ENCODE results near the gene TNS3.

The TNS3 gene

DNA sequence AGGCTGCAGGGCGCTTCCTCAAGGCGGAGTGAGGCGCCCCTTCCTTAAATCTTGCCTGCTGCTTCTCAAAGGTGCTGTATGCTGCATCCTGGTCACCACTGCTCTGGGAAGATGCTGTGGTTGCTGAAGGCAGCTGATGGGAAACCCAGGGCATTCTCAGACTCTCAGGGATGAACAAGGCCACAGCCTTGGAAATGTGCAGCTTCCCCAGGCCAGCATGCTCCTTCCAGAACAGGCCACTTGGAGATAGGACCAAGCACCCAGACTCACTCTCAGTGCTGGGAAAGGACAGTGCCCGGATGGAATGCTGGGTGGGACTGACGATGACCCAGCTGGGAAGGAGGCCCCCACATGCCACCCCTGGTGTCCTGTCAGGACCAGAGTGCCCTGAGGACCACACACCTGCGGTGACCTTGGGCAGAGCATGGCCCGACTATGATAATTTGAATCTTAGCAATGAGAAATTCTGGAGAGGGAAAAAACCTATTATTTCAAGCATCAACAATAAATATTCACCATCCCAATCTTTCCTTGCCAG is 235.5 kb downstream of the TNS3 start:
- DNase-seq (ENCODE audit: low read depth) = no peak

DNA sequence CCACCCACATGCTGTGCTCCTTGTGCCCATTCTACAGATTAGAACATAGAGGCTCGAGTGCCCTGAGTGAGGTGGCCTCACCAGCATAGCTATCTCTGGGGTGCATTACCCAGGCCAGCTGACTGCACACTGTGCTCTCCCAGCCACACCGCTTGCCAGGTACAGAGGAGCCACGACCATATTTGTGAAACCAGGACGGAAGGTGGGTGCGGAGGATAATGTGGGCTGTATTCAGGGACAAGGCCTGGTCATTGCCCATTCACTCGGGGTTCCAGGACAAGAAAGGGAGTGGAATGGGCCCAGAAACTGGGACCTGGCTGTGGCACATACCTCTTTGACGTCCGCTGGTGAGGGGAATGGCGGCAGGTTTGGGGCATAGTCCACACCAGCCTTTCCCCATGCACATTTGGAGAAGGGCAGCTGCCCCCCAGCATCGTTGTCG is 236.0 kb downstream of the TNS3 start:
- no peak for DNase-seq (ENCODE audit: low read depth)

DNA sequence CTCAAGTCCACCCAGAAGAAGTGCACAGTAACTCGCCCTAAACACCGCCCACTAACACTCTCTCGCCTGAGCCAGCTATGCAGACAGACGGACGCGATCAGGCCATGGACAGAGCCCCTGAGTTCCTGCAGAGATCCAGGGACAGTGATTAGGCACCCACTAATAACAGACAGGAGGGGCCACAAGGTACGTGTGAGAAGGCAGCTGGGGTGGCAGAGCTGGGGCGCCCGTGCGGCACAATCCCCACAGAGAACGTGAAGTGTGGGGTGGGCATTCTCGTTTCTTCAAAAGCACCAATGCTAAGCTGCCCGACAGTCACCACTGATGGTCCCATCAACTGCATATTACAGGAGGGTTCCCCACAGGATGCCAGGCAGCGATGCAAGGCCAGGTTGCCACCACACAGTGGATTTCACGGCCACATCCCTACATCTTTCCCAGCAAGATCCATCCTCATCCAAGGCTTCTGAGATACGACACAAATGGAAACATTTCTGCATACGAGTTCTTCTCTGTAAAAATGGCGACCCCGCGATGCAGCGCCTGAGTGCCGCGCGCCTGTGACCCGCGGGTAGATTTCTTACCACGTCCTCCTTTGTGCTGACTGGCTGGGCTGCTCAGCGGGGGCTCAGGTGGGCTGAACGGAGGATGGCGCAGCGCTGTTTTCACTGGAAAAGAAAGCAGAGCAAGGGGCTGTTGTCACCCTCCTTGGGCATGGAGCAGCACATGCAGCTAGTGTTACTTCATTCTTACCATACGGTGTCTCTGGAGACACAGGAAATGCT is 237.5 kb downstream of the TNS3 start:
- DNase-seq (ENCODE audit: low read depth) = no peak

GRCh38 chr7:47343061-47343455 is 238.9 kb downstream of the TNS3 start:
- no peak for DNase-seq (ENCODE audit: low read depth)

GRCh38 chr7:47342296-47343060 is 239.4 kb downstream of the TNS3 start:
- no peak for DNase-seq (ENCODE audit: low read depth)

- DNase-seq (ENCODE audit: low read depth) = no peak
Observed at GRCh38 chr7:47340517-47340916, 241.4 kb downstream of the TNS3 start.

- no peak for DNase-seq (ENCODE audit: low read depth)
Observed at GRCh38 chr7:47338026-47338425, 243.9 kb downstream of the TNS3 start.

- DNase-seq (ENCODE audit: low read depth) = no peak
Observed at GRCh38 chr7:47337531-47337930, 244.4 kb downstream of the TNS3 start.

DNA sequence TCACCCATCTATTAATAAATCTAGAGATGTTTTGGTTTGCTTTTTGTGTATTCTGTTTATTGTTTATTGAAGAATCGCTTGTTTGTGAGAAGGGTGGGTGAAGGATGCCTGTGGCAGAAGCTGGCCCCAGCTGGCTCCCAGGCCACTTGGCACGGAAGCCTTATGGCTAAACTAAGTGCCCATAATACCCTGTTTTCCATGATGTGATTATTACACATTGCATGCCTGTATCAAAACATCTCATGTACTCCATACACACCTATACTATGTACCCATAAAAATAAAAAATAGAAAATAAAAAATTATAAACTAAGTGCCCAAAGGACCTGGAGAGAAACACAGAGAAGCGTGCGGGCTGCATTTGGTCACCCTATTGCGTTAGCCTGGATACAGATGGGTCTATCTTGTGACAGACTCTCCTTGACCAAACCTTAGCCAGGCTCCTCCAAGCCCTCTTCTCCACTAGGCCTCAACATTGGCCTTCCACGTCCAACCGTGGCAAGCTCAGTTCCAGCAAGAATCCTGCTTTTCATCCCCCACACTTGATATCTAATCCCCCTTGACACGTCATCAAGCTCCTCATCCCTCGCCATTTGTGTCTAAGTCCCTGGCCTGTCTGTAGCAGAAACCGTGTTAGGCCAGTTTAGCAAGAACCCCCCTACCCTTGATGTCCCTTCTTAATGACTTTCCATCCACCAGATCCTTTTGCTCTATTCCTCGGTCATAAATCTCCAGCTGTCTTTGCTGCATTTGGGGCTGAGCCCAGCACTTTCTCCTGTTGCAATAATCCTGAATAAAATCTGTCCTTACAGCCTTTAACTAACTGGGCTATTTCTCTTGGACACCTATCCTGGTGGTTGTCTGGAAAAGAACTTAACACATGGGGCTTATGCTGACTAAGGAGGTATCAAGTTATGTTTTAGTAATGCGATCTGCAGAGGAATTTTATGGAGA is 245.2 kb downstream of the TNS3 start:
- DNase-seq (ENCODE audit: low read depth) = no peak

DNA sequence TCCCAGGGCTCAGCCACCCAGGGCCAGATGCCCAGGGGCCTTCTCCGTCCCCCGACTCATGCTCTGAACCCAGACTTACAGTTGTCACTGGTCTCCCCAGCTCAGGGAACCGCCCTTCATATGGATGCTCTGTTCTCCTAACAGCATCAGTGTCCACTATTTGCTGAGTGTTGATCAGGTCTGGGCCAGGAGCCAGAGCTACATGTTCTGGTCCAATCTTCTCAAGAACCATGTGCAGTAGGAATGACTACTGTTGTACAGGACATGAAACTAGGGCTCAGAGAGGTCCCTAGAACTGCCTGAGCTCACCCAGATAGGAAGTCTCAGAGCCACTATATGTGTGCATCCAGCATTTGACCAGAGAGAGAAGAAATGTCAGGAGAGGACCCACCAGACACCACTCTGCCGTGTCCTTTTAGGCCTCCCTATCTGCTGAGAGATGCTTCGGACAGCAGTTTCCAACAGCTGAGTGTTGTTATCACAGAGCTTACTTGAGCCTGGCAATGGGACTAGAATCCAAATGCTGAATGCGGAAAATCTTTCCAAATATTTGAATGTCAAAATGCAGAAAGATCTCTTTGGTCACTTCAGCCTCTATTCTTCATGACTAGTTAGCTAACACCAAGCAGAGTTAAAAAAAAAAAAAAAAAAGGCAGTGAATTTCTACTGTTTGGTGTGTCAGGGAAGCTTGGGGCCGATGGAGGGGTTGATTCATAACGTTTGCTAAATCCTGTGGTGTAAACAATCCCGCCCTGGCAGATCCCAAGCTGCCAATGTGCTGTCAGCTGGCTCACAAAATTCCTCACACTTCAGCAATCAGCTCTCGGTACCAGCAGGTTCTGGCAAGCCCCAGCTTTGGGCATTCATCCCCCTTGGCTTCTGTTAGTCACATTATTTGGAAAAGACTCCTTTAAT is 246.1 kb downstream of the TNS3 start:
- peak; percentile 82 for DNase-seq (ENCODE audit: low read depth)

GRCh38 chr7:47335071-47335470 is 246.8 kb downstream of the TNS3 start:
- DNase-seq (ENCODE audit: low read depth) = no peak

DNA sequence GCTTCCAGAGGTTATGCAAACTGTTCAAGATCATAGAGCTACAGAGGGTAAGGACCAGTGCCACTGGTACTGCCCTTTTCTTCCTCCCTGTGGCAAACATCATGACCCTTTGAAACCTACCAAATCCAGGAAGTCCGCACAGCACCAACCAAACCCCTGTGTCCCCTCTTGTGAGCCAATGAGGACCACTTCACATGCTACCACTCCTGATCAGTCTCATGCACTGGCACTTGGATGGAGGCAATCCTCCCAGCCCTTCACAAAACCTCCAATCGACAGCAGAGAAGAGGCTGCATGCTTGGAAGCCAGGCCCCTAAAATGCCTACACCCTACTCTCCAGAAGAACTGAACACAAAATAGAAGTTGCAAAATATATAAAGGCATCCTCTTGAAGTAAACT is 248.0 kb downstream of the TNS3 start:
- no peak for DNase-seq (ENCODE audit: low read depth)

DNA sequence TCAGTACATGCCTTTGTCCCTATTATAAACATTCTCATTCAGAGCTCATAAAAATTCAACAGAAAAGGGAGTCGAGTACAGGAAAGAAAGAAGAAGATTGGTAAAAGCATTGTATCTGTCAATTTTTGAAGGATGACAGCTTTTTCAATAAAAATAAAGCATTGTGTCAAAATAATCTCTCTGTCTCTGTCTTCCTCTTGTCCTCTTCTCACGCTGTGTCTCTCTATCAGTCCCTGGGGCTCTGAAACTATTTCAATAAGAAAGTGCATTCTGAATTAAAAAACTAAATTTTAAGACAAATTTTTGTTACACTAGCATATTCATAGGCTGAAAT is 248.4 kb downstream of the TNS3 start:
- no peak for DNase-seq (ENCODE audit: low read depth)

DNA sequence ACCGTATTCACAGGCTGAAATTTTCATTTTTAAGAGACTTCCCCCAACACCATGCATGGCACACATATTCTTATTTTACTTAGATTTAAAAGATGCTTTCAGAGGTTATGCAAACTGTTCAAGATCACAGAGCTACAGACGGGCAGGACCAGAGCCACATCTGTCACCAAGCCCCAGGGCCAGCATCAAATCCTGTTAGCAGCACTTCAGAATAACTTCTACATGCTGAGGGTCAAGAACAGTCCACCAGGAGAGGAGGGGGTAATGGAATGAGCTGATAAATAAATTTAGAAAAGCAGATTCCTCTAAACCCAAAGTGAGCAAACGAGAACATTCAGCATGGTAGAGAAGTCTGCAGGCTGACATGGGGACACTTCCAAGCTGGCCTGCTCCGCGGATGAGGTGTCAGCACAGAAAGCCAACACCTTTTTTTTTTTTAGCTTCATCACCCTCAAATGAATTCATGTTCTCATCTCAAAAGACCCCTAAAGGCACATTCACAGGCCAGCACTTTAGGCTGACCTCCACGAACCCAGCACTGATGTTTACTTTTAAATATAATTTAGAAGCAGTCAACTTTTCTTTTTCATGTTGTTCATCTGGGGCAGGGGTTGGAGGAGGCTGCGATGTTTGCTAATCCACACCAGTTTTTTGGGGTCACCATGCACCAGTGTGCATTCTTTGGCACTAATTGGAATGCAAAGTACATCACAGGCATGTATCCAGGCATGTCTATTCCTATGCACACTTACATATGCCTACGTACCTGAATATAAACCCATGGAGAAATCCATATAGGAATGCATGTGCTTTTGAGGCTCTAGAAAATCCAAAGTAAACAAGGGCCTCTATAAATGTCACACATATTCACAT is 249.0 kb downstream of the TNS3 start:
- no peak for DNase-seq (ENCODE audit: low read depth)

DNA sequence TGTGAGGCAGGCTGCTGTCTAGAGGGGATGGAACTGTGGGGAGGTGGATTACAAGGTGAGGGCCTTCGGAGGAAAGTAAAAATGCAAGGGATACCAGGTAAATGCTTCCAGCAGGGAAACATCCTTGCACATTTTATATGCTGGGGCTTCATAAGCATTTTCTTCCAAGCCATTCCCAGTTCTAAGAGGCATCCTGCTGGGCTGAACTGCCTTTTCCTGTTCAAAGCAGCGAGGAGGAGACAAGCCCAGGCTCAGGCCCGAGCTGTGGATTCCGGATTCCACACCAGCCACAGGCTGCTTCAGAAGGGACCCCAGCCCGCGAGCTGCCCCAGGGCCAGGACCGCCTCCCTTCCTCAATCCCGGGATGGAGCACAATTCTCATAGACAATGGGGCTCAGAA is 249.7 kb downstream of the TNS3 start:
- no peak for DNase-seq (ENCODE audit: low read depth)

GRCh38 chr7:47331179-47331565 is 250.7 kb downstream of the TNS3 start:
- DNase-seq (ENCODE audit: low read depth) = no peak

DNA sequence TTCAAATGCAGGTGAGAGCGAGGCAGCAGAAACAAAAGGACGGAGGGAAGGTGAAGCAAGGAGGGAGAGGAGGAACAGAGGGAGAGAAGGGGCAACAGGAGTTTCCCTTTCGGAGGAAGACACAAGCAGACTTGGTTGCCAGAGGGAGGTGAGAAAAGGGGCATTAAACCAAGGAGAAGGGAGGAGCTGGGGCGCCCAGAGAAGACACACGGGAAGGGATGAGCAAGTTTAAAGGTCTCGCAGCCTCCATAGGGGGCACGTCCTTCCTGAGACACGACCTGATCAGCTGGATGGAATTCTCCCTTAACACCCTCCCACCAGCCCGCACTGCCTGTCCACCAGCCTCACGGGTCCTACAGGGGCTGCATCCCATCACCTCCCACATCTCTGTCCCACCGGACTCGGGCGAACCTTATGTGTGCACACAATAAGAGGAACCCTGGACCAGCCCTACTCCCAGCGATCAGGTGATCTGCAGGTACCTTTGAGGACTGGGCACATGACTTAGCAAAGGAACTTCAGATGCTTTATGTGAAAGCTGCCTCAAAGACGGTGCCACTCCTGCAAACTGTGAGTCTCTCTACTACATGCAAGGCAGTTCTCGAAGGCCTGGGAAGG is 251.2 kb downstream of the TNS3 start:
- no peak for DNase-seq (ENCODE audit: low read depth)

DNA sequence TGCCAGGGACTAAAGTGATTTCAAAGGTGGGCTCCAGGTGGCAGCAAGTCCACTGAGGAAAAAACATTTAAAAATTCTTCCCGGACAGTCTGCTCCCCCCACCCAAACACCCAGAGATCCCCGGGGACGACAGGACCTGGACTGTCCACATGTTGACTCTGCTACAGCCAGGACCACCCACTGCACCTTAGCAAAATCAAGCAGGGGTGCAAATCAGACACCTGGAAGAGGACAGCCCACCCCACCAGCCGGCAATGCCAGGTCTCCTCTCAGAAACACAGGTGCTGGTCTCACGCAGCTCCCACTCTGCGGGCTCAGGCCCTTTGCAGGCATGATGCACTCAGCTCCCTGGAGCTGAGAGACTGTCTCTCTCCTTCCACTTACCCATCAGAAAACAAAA is 251.9 kb downstream of the TNS3 start:
- no peak for DNase-seq (ENCODE audit: low read depth)

GRCh38 chr7:47329320-47329926 is 252.5 kb downstream of the TNS3 start:
- no peak for DNase-seq (ENCODE audit: low read depth)

Data from GM04503 (cell line).